CD4-positive, alpha-beta memory T cell (primary cell): Measurements from ENCODE around the gene MAGI2. TPM values are rescaled to one million over a fixed set of nuclear protein-coding genes. Genes with fewer than 3 reads are reported as not detected.
A peak's percentile ranks its signal among the peaks of the same experiment; 100 is the strongest.

Source experiments
- CTCF ChIA-PET: fragments of 350-600 bp; sonication (Branson Sonifier 250); formaldehyde crosslinking; loops from one replicate; lab custom pipeline; 2021; ENCODE audit warnings: inconsistent platforms; ENCODE audit not compliant: partially characterized antibody; lab: Charles Lee
- POLR2A ChIA-PET: fragments of 350-600 bp; sonication (Branson Sonifier 250); formaldehyde crosslinking; loops from one replicate; lab custom pipeline; 2021; ENCODE audit not compliant: partially characterized antibody; lab: Charles Lee
- DNase-seq, 5 donors: peaks; one replicate each; pipeline versions ENCODE4 v3.0.0 to v3.0.0-alpha.2; 2020 to 2022; ENCODE audit warnings: mixed read lengths in 1 of 5
- H3K27ac ChIP-seq: one replicate; pipeline ENCODE4 v1.7.0; 2013; ENCODE audit warnings: low read depth, low read length
- H3K27me3 ChIP-seq: 2 replicates; pipeline ENCODE4 v1.7.0; 2013; ENCODE audit warnings: mild to moderate bottlenecking, low read length, moderate library complexity; ENCODE audit not compliant: insufficient read depth
- H3K36me3 ChIP-seq: 2 replicates; pipeline ENCODE4 v1.7.0; 2013; ENCODE audit warnings: mild to moderate bottlenecking, low read length, moderate library complexity; ENCODE audit not compliant: insufficient read depth
- H3K4me1 ChIP-seq: 2 replicates; pipeline ENCODE4 v1.7.0; 2013; ENCODE audit warnings: mild to moderate bottlenecking, low read length, moderate library complexity; ENCODE audit not compliant: insufficient read depth
- H3K4me3 ChIP-seq, 2 donors: one replicate each; pipeline ENCODE4 v1.7.0; 2013; ENCODE audit warnings: low read length in 2 of 2, mild to moderate bottlenecking in 1 of 2
- H3K9me3 ChIP-seq, 2 donors: one replicate each; pipeline ENCODE4 v1.7.0; 2013; ENCODE audit warnings: low read length in 2 of 2, control low read depth in 1 of 2; ENCODE audit not compliant: control insufficient read depth in 1 of 2
- H3K27ac Mint-ChIP-seq, 7 donors: one replicate each; pipeline ENCODE4 v1.8.0; 2020 to 2021; ENCODE audit warnings: mixed read lengths in 7 of 7, mild to moderate bottlenecking in 6 of 7, inconsistent platforms in 3 of 7, moderate library complexity in 3 of 7
- H3K27me3 Mint-ChIP-seq, 2 donors: one replicate each; pipeline ENCODE4 v1.8.0; 2020 to 2021; ENCODE audit warnings: mixed read lengths in 2 of 2
- H3K36me3 Mint-ChIP-seq, 2 donors: one replicate each; pipeline ENCODE4 v1.8.0; 2020 to 2021; ENCODE audit warnings: mixed read lengths in 2 of 2, inconsistent platforms in 1 of 2, mild to moderate bottlenecking in 1 of 2
- H3K4me1 Mint-ChIP-seq, 4 donors: one replicate each; pipeline ENCODE4 v1.8.0; 2020 to 2021; ENCODE audit warnings: mixed read lengths in 4 of 4, mild to moderate bottlenecking in 1 of 4
- H3K4me3 Mint-ChIP-seq, 8 donors: one replicate each; pipeline ENCODE4 v1.8.0; 2020 to 2021; ENCODE audit warnings: mixed read lengths in 8 of 8, mild to moderate bottlenecking in 7 of 8, moderate library complexity in 6 of 8, inconsistent platforms in 3 of 8
- H3K9me3 Mint-ChIP-seq, 8 donors: one replicate each; pipeline ENCODE4 v1.8.0; 2020 to 2021; ENCODE audit warnings: mixed read lengths in 8 of 8, mild to moderate bottlenecking in 5 of 8, inconsistent platforms in 3 of 8, moderate library complexity in 1 of 8
- intact Hi-C: fragments of 100-400 bp; cut with micrococcal nuclease; formaldehyde crosslinking; loops from one replicate; pipeline ENCODE4 v1.15.1; 2023
- polyA plus RNA-seq, 2 donors: library from polyadenylated mRNA; unstranded; fragments of 300-500 nt; fragmentation: Illumina TruSeq; gene quantifications; one replicate each; pipeline ENCODE4 v1.2.3, GENCODE V29; 2021
- total RNA-seq, 2 experiments: library from RNA; stranded (reverse); gene quantifications; one replicate each; pipeline ENCODE4 v1.2.3, GENCODE V29; 2021

MAGI2 gene
- total and polyA plus RNA-seq, 4 experiments from 2014 or later: 0.23 to 0.25 TPM; not detected in 2

DNA sequence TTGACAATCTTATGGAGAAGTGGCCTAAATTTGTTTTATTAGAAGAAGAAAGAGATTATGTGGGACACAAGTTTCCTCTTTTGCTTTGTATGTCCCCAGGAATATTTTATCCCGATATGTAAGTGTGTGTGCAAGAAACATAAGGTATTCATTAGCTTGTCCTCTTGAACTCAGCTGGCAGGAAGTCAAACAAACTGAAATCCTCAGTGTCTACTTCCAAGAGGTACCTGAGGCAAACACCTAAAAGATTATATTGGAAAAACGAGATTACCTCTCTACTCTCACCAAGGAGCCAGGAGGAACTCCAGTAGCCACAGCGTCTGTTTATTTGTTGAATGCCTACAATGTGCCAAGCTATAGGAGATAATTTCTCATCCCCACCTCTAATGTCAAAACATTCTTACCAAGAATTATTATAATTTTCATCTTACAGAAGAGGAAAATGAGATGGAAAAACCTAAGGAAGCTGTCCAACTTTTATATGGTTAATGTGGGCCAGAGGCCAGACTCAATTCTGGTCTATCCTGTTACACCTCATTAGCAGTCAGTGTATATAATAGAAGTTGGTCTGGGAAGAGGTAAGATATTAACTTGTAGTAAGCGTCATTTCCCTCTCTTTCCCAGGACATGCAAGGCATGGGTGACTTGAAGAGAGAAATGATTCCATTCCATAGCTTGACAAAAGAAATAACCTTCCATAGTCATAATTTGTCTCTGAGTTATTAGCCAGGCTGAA lies 692.7 kb downstream of the MAGI2 start:
- Histone ChIP-seq H3K4me1 (no peaks in the 10 kb centered on the region), H3K27ac (no peak overlapping the region), H3K27me3 (no peaks in the 10 kb centered on the region), H3K9me3 (no peaks in the 10 kb centered on the region), H3K36me3 (no peaks in the 10 kb centered on the region), H3K4me3 (no peak overlapping the region)
- intact Hi-C loops: no loop called here
- no peak for DNase-seq
- POLR2A ChIA-PET: no interaction called here
- Mint-ChIP-seq H3K36me3 (no peaks in the 10 kb centered on the region), H3K27ac (peak overlapping the region in 1 of 7 donors; percentile 48), H3K9me3 (peaks cover 0 to 9% (median 1%) of the 10 kb centered on the region in 8 donors), H3K4me3 (no peak overlapping the region), H3K4me1 (no peaks in the 10 kb centered on the region), H3K27me3 (no peaks in the 10 kb centered on the region)
- CTCF ChIA-PET: no interaction called here

DNA sequence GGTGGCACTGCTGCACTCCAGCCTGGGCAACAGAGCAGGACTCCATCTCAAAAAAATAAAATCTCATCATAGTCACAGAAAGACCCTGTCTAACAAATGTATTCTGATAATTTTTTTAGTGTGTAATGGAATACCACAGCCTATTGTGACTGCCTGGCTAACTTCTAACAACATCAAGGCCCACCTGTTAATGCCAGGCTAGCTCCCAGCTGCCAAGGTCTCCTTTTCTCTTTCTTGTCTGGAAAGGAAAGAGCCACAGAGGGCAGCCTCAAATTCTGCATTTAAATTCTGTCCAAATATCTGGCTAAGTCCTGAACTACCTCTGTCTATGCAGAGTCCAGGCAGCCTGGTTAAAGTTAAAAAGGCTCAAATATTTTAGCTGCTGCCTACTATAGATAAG lies 700.9 kb downstream of the MAGI2 start:
- CTCF ChIA-PET: no interaction called here
- Mint-ChIP-seq H3K27ac (no peak overlapping the region), H3K27me3 (no peaks in the 10 kb centered on the region), H3K4me3 (no peak overlapping the region), H3K9me3 (peaks cover 0 to 9% (median 3%) of the 10 kb centered on the region in 8 donors), H3K36me3 (no peaks in the 10 kb centered on the region), H3K4me1 (no peaks in the 10 kb centered on the region)
- Histone ChIP-seq H3K27me3 (no peaks in the 10 kb centered on the region), H3K27ac (no peak overlapping the region), H3K4me3 (no peak overlapping the region), H3K9me3 (no peaks in the 10 kb centered on the region), H3K36me3 (no peaks in the 10 kb centered on the region), H3K4me1 (no peaks in the 10 kb centered on the region)
- POLR2A ChIA-PET: no interaction called here
- intact Hi-C loops: no loop called here
- no peak for DNase-seq

DNA sequence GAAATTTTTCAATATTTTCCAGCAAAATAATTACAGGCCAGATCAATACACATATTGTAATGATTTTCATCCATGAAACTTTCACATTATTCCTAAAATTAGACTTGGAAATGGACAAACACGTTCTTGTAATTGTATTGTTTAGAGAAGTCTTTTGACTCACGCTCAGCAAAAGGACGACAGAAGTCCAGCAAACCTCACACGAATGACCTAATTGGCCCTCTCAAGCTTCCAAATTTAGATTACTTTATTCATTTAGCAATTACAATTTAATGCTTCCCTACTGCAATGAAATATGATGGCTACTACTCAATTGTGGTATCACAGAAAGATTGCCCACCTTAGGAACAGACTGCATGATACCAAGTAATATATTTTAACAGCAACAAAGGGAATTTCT lies 702.2 kb downstream of the MAGI2 start:
- H3K36me3 Mint-ChIP-seq: no peaks in the 10 kb centered on the region
- no peak overlapping the region for H3K27ac Mint-ChIP-seq
- Histone ChIP-seq H3K9me3 (no peaks in the 10 kb centered on the region), H3K4me3 (no peak overlapping the region), H3K27me3 (no peaks in the 10 kb centered on the region), H3K4me1 (no peaks in the 10 kb centered on the region), H3K36me3 (no peaks in the 10 kb centered on the region), H3K27ac (no peak overlapping the region)
- POLR2A ChIA-PET: no interaction called here
- DNase-seq: no peak
- H3K4me1 Mint-ChIP-seq: no peaks in the 10 kb centered on the region
- H3K4me3 Mint-ChIP-seq: no peak overlapping the region
- no peaks in the 10 kb centered on the region for H3K27me3 Mint-ChIP-seq
- intact Hi-C loops: no loop called here
- H3K9me3 Mint-ChIP-seq: peaks cover 0 to 11% (median 2%) of the 10 kb centered on the region in 8 donors
- CTCF ChIA-PET: no interaction called here

DNA sequence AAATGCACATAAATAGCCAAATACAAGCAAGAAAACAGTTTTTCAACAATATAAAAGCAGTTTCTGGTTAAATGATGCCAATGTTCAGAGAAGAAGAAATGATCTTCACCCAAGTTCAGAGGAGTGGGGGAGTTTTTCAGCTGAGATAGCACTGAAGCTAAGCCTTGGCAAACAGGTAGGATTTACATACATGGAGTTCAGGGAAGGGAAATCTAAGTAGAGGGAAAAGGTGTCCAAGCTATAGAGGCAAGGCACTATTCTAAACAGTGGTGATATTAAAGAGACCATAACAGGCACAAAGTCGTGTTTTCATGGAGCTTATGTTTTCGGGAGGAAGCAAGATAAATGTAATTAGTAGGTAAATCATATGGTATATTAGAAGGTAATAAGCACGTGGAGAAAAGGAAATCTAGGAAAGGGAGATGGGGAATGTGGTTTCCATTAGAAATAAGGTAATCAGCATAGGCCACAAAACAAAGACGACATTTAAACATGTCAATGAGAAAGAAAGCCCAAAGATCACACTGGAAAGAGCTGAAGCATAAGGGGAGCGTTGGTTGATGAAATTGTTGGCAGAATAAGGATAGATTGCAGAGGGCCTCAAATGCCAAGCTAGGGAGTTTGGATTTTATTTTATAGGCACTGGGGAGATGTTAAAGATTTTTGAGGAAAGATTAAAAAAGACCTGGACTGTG lies 704.3 kb downstream of the MAGI2 start:
- Histone ChIP-seq H3K4me1 (no peaks in the 10 kb centered on the region), H3K4me3 (no peak overlapping the region), H3K27me3 (no peaks in the 10 kb centered on the region), H3K36me3 (no peaks in the 10 kb centered on the region), H3K27ac (no peak overlapping the region), H3K9me3 (no peaks in the 10 kb centered on the region)
- DNase-seq: no peak
- intact Hi-C loops: no loop called here
- Mint-ChIP-seq H3K27me3 (no peaks in the 10 kb centered on the region), H3K27ac (no peak overlapping the region), H3K4me3 (no peak overlapping the region), H3K36me3 (no peaks in the 10 kb centered on the region), H3K4me1 (no peaks in the 10 kb centered on the region), H3K9me3 (peaks cover 0 to 5% (median 2%) of the 10 kb centered on the region in 8 donors)
- CTCF ChIA-PET: no interaction called here
- POLR2A ChIA-PET: no interaction called here

DNA sequence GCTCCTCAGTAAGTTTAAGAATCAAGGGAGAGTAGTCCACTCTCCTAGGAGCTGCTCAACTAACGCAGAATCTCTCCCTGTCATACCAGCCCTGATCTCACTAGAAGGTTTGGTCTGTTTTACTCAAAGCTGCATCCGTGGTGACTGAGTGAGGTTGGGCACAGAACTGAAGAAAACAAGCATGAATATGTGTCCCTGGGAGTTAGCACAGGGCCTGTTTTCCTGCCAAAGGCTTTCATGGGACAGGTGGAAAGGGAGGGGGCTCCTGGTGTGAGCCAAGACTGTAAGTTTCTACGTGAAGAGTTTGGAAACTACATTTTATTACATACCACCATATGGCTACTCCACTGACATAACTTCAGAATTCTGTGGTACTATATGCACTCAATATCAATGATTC lies 705.9 kb downstream of the MAGI2 start:
- ChIA-PET POLR2A (no interaction called here), CTCF (no interaction called here)
- Histone ChIP-seq H3K4me1 (no peaks in the 10 kb centered on the region), H3K27ac (no peak overlapping the region), H3K27me3 (no peaks in the 10 kb centered on the region), H3K9me3 (no peaks in the 10 kb centered on the region), H3K4me3 (no peak overlapping the region), H3K36me3 (no peaks in the 10 kb centered on the region)
- Mint-ChIP-seq H3K27ac (no peak overlapping the region), H3K36me3 (no peaks in the 10 kb centered on the region), H3K27me3 (no peaks in the 10 kb centered on the region), H3K9me3 (peaks cover 0 to 5% (median 2%) of the 10 kb centered on the region in 8 donors), H3K4me1 (no peaks in the 10 kb centered on the region), H3K4me3 (no peak overlapping the region)
- no peak for DNase-seq
- intact Hi-C loops: no loop called here

DNA sequence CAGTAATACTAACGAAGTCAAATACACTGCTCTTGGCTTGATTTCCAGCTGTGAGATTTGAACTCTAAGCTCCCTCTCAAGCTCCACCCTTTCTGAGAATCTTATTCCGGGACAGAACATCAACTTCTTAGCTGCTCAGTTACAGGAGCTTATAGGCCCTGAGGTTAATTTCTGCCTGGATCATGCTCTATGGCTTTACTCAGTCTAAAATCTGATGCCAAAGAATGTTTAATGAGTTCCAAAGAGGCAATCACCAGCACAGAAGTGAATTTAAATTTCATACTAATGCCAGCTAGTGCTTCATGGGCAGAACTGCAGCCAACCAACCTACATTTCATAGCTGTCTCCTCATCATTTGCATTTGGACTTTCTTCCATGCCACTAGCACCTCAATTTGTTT lies 707.2 kb downstream of the MAGI2 start:
- CTCF ChIA-PET: no interaction called here
- H3K4me3 Mint-ChIP-seq: no peak overlapping the region
- no peaks in the 10 kb centered on the region for H3K4me1 Mint-ChIP-seq

DNA sequence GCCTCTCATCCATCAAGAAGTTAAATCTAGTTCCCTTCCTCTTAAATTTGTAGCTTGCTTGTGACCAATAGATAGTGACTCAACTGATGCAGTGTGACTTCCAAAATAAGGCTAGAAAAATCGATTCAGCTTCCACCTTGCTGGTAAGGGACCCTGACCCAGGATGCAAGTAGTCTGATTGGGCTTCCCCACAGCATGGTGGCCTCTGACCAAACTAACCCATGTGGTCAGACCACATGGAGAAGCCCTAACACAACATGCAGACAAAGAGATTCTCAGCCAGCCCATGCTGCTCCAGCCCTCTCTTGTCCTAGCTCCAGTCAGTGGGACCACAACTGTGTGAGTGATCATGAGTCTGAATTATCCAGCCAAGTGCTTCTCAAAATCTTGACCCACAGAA lies 710.8 kb downstream of the MAGI2 start:
- H3K9me3 Mint-ChIP-seq: peaks cover 0 to 9% (median 2%) of the 10 kb centered on the region in 8 donors

More for the DNA sequence above, 707.2 kb downstream of the MAGI2 start:
- Mint-ChIP-seq H3K36me3 (no peaks in the 10 kb centered on the region), H3K27ac (no peak overlapping the region), H3K9me3 (peaks cover 0 to 7% (median 2%) of the 10 kb centered on the region in 8 donors), H3K27me3 (no peaks in the 10 kb centered on the region)
- Histone ChIP-seq H3K27ac (no peak overlapping the region), H3K27me3 (no peaks in the 10 kb centered on the region), H3K4me3 (no peak overlapping the region), H3K36me3 (no peaks in the 10 kb centered on the region), H3K9me3 (no peaks in the 10 kb centered on the region), H3K4me1 (no peaks in the 10 kb centered on the region)
- intact Hi-C loops: no loop called here
- POLR2A ChIA-PET: no interaction called here
- DNase-seq: no peak

More for the DNA sequence above, 710.8 kb downstream of the MAGI2 start:
- H3K27me3 ChIP-seq: no peaks in the 10 kb centered on the region
- no peak overlapping the region for H3K4me3 ChIP-seq
- H3K9me3 ChIP-seq: no peaks in the 10 kb centered on the region
- DNase-seq: no peak
- no peaks in the 10 kb centered on the region for H3K36me3 ChIP-seq
- POLR2A ChIA-PET: no interaction called here
- H3K4me1 Mint-ChIP-seq: no peaks in the 10 kb centered on the region
- H3K4me1 ChIP-seq: no peaks in the 10 kb centered on the region
- no peak overlapping the region for H3K27ac Mint-ChIP-seq
- no peak overlapping the region for H3K27ac ChIP-seq
- H3K27me3 Mint-ChIP-seq: no peaks in the 10 kb centered on the region
- no peak overlapping the region for H3K4me3 Mint-ChIP-seq
- no peaks in the 10 kb centered on the region for H3K36me3 Mint-ChIP-seq
- CTCF ChIA-PET: no interaction called here
- intact Hi-C loops: no loop called here
